Type B pancreatic cell (in vitro differentiated cells): ENCODE data around the gene UPF2. TPM values are rescaled to one million over a fixed set of nuclear protein-coding genes. Genes with fewer than 3 reads are reported as not detected.

Source experiments
- DNase-seq: peaks from one replicate; pipeline ENCODE4 v3.0.0; 2021; ENCODE audit warnings: mixed read lengths; ENCODE audit not compliant: unreplicated experiment; ENCODE audit errors: extremely low spot score
- H3K27ac Mint-ChIP-seq: 2 replicates; pipeline ENCODE4 v1.8.0; 2021; ENCODE audit warnings: mild to moderate bottlenecking, mixed read lengths
- H3K27me3 Mint-ChIP-seq: 2 replicates; pipeline ENCODE4 v1.8.0; 2021; ENCODE audit warnings: mixed read lengths
- H3K36me3 Mint-ChIP-seq: 2 replicates; pipeline ENCODE4 v1.8.0; 2021; ENCODE audit warnings: mixed read lengths
- H3K4me1 Mint-ChIP-seq: one replicate; pipeline ENCODE4 v1.8.0; 2021; ENCODE audit warnings: mixed read lengths; ENCODE audit not compliant: unreplicated experiment
- H3K4me3 Mint-ChIP-seq: 2 replicates; pipeline ENCODE4 v1.8.0; 2021; ENCODE audit warnings: mild to moderate bottlenecking, mixed read lengths
- H3K9me3 Mint-ChIP-seq: 2 replicates; pipeline ENCODE4 v1.8.0; 2021; ENCODE audit warnings: mixed read lengths
- CTCF ChIP-seq: fragments of 200-600 bp; sonication (generic); conservative IDR thresholded peaks from 2 replicates; pipeline ENCODE4 v1.5.0; 2021; ENCODE audit warnings: antibody characterized with exemption, mild to moderate bottlenecking
- total RNA-seq: library from RNA; stranded (reverse); gene quantifications from 2 replicates; pipeline ENCODE4 v1.2.1, GENCODE V29; 2021; ENCODE audit warnings: low replicate concordance

Gene UPF2
- total RNA-seq, 1 donor from 2014 or later, result 21.8 TPM

- no peak for TF ChIP-seq CTCF
- H3K4me1 Mint-ChIP-seq, result no peaks in the 10 kb centered on the region
- H3K9me3 Mint-ChIP-seq, result no peaks in the 10 kb centered on the region
- H3K27me3 Mint-ChIP-seq, result no peaks in the 10 kb centered on the region
- peaks cover 38% of the 10 kb centered on the region for H3K36me3 Mint-ChIP-seq
- no peak overlapping the region for H3K4me3 Mint-ChIP-seq
- no peak for DNase-seq
- no peak overlapping the region for H3K27ac Mint-ChIP-seq
Observed at GRCh38 chr10:11934262-11934661, 108.3 kb downstream of the UPF2 start.

GRCh38 chr10:11933577-11934223 is 108.9 kb downstream of the UPF2 start:
- no peaks in the 10 kb centered on the region for H3K27me3 Mint-ChIP-seq
- H3K4me3 Mint-ChIP-seq, result no peak overlapping the region
- TF ChIP-seq CTCF, result no peak
- H3K4me1 Mint-ChIP-seq, result no peaks in the 10 kb centered on the region
- H3K9me3 Mint-ChIP-seq, result no peaks in the 10 kb centered on the region
- no peak overlapping the region for H3K27ac Mint-ChIP-seq
- peaks cover 42% of the 10 kb centered on the region for H3K36me3 Mint-ChIP-seq
- DNase-seq, result no peak

GRCh38 chr10:11931038-11931437 is 111.6 kb downstream of the UPF2 start:
- no peak for DNase-seq
- H3K4me3 Mint-ChIP-seq, result no peak overlapping the region
- H3K4me1 Mint-ChIP-seq, result no peaks in the 10 kb centered on the region
- H3K9me3 Mint-ChIP-seq, result no peaks in the 10 kb centered on the region
- H3K36me3 Mint-ChIP-seq, result peaks cover 49% of the 10 kb centered on the region
- no peaks in the 10 kb centered on the region for H3K27me3 Mint-ChIP-seq
- no peak for TF ChIP-seq CTCF
- no peak overlapping the region for H3K27ac Mint-ChIP-seq

- H3K4me1 Mint-ChIP-seq, result no peaks in the 10 kb centered on the region
- DNase-seq, result no peak
Observed at GRCh38 chr10:11930312-11930978, 112.2 kb downstream of the UPF2 start.

GRCh38 chr10:11927746-11928145 is 114.9 kb downstream of the UPF2 start:
- no peak overlapping the region for H3K27ac Mint-ChIP-seq

More at GRCh38 chr10:11930312-11930978, 112.2 kb downstream of the UPF2 start:
- Mint-ChIP-seq H3K4me3 (no peak overlapping the region), H3K27me3 (no peaks in the 10 kb centered on the region), H3K9me3 (no peaks in the 10 kb centered on the region), H3K36me3 (peaks cover 50% of the 10 kb centered on the region), H3K27ac (no peak overlapping the region)
- TF ChIP-seq CTCF, result no peak

More at GRCh38 chr10:11927746-11928145, 114.9 kb downstream of the UPF2 start:
- H3K36me3 Mint-ChIP-seq, result peaks cover 50% of the 10 kb centered on the region
- no peak for TF ChIP-seq CTCF
- H3K4me1 Mint-ChIP-seq, result no peaks in the 10 kb centered on the region
- H3K27me3 Mint-ChIP-seq, result no peaks in the 10 kb centered on the region
- no peaks in the 10 kb centered on the region for H3K9me3 Mint-ChIP-seq
- H3K4me3 Mint-ChIP-seq, result no peak overlapping the region
- no peak for DNase-seq
